B cell (primary cell): Measurements from ENCODE around the gene SINHCAF. TPM values are rescaled to one million over a fixed set of nuclear protein-coding genes. Genes with fewer than 3 reads are reported as not detected.

ENCODE experiments used
- ATAC-seq: fragments of 200-7000 bp; cut with Tn5 transposase; one replicate; pipeline ENCODE4 v1.10.0; 2021; ENCODE audit warnings: low read depth, mild to moderate bottlenecking, moderate number of reproducible peaks, moderate library complexity
- CTCF ChIA-PET: fragments of 350-600 bp; sonication (Branson Sonifier 250); formaldehyde crosslinking; loops from one replicate; lab custom pipeline; 2021; ENCODE audit warnings: antibody characterized with exemption, inconsistent platforms; lab: Charles Lee
- POLR2A ChIA-PET: fragments of 350-600 bp; sonication (Branson Sonifier 250); formaldehyde crosslinking; loops from one replicate; lab custom pipeline; 2021; ENCODE audit warnings: antibody characterized with exemption; lab: Charles Lee
- DNase-seq: peaks from one replicate; pipeline ENCODE4 v3.0.0; 2013
- H2AFZ ChIP-seq: 2 replicates; pipeline ENCODE4 v1.6.1; 2012; ENCODE audit warnings: mild to moderate bottlenecking, low read depth, low read length; ENCODE audit not compliant: insufficient read depth, poor library complexity, severe bottlenecking
- H3K27ac ChIP-seq, 2 donors: 1 replicate in 1 of 2; 2 replicates in 1 of 2; pipeline ENCODE4 v1.5.1; 2012 to 2013; ENCODE audit warnings: low read length in 2 of 2, mild to moderate bottlenecking in 2 of 2, moderate library complexity in 1 of 2
- H3K27me3 ChIP-seq, 4 experiments: fragments of 200-600 bp in 1 of 4; sonication (generic) in 1 of 4; replicated peaks in 1 of 4; 1 replicate in 2 of 4; 2 replicates in 2 of 4; pipeline versions ENCODE4 v1.6.1 to v1.7.0; 2013 to 2016; ENCODE audit warnings: low read length in 3 of 4, mild to moderate bottlenecking in 2 of 4, mixed read lengths in 1 of 4, moderate library complexity in 1 of 4; ENCODE audit not compliant: insufficient read depth in 4 of 4, control insufficient read depth in 3 of 4; ENCODE audit errors: control extremely low read depth in 1 of 4
- H3K36me3 ChIP-seq, 2 experiments: replicated peaks in 1 of 2; 1 replicate in 1 of 2; 2 replicates in 1 of 2; pipeline versions ENCODE4 v1.6.1 to v1.7.1; 2013; ENCODE audit warnings: low read length in 1 of 2; ENCODE audit not compliant: insufficient read depth in 2 of 2, control insufficient read depth in 1 of 2; ENCODE audit errors: control extremely low read depth in 1 of 2, extremely low read depth in 1 of 2
- H3K4me1 ChIP-seq, 2 donors: fragments of 200-600 bp in 1 of 2; sonication (generic) in 1 of 2; 1 replicate in 1 of 2; 2 replicates in 1 of 2; pipeline versions ENCODE4 v1.5.1 to v1.6.1; 2013 to 2017; ENCODE audit warnings: low read length in 2 of 2; ENCODE audit not compliant: control insufficient read depth in 2 of 2, insufficient read depth in 2 of 2
- H3K4me2 ChIP-seq: replicated peaks from 2 replicates; pipeline ENCODE3; 2012; ENCODE audit warnings: mild to moderate bottlenecking, low read depth, low read length; ENCODE audit not compliant: poor library complexity, severe bottlenecking
- H3K4me3 ChIP-seq, 5 experiments: fragments of 200-600 bp in 1 of 5; sonication (generic) in 1 of 5; 1 replicate in 3 of 5; 2 replicates in 2 of 5; pipeline versions ENCODE4 v1.5.1 to v1.7.0; 2011 to 2016; ENCODE audit warnings: low read length in 4 of 5, mild to moderate bottlenecking in 4 of 5, low read depth in 2 of 5, control low read depth in 1 of 5, moderate library complexity in 1 of 5; ENCODE audit not compliant: insufficient read depth in 1 of 5; ENCODE audit errors: control extremely low read depth in 1 of 5, extremely low read depth in 1 of 5
- H3K79me2 ChIP-seq: fragments of 200-600 bp; sonication (generic); one replicate; pipeline ENCODE4 v1.6.0; 2016; ENCODE audit warnings: low read length; ENCODE audit not compliant: control insufficient read depth, insufficient read depth
- H3K9ac ChIP-seq: fragments of 200-600 bp; sonication (generic); 2 replicates; pipeline ENCODE4 v1.6.1; 2017; ENCODE audit warnings: mild to moderate bottlenecking, low read length, moderate library complexity
- H3K9me3 ChIP-seq, 3 donors: one replicate each; pipeline versions ENCODE4 v1.6.1 to v1.7.1; 2013; ENCODE audit warnings: low read length in 2 of 3; ENCODE audit not compliant: control insufficient read depth in 2 of 3, insufficient read depth in 1 of 3; ENCODE audit errors: control extremely low read depth in 1 of 3
- H4K20me1 ChIP-seq: 2 replicates; pipeline ENCODE4 v1.6.0; 2012; ENCODE audit warnings: mild to moderate bottlenecking, low read length; ENCODE audit not compliant: insufficient read depth, control insufficient read depth, poor library complexity, severe bottlenecking
- H3K27ac Mint-ChIP-seq: one replicate; pipeline ENCODE4 v1.8.0; 2021; ENCODE audit warnings: mixed read lengths
- H3K27me3 Mint-ChIP-seq: one replicate; pipeline ENCODE4 v1.8.0; 2021; ENCODE audit warnings: mixed read lengths
- H3K4me1 Mint-ChIP-seq: one replicate; pipeline ENCODE4 v1.8.0; 2021; ENCODE audit warnings: mixed read lengths
- H3K4me3 Mint-ChIP-seq: one replicate; pipeline ENCODE4 v1.8.0; 2021; ENCODE audit warnings: mixed read lengths
- H3K9me3 Mint-ChIP-seq: one replicate; pipeline ENCODE4 v1.8.0; 2022; ENCODE audit warnings: mixed read lengths; ENCODE audit not compliant: insufficient read depth
- CTCF ChIP-seq: fragments of 200-600 bp; IDR thresholded peaks from one replicate; pipeline ENCODE4 v1.8.0; 2022; ENCODE audit warnings: antibody characterized with exemption, mild to moderate bottlenecking
- EZH2 ChIP-seq: IDR thresholded peaks from 2 replicates; pipeline ENCODE4 v1.6.1; 2012; ENCODE audit warnings: borderline replicate concordance, low read depth, mild to moderate bottlenecking, moderate library complexity, low read length; ENCODE audit not compliant: insufficient read depth, poor library complexity, severe bottlenecking
- WGBS: methylation state at CpG from one replicate; pipeline ENCODE4 v1.1.5; 2013; ENCODE audit warnings: missing lambda C conversion rate; ENCODE audit not compliant: insufficient coverage; 5-methylcytosine and 5-hydroxymethylcytosine counted together
- intact Hi-C: fragments of 100-400 bp; cut with micrococcal nuclease; formaldehyde crosslinking; loops from one replicate; pipeline ENCODE4 v1.10.0; 2022
- polyA plus RNA-seq: library from polyadenylated mRNA; depleted of rRNA; stranded (reverse); fragments of >200 nt; gene quantifications from 2 replicates; pipeline ENCODE4 v1.2.3, GENCODE V29; 2012
- total RNA-seq, 2 donors: library from RNA; stranded (reverse); fragments of 120-200 nt in 1 of 2; gene quantifications; 1 replicate in 1 of 2; 2 replicates in 1 of 2; pipeline versions ENCODE4 v1.2.3 to v1.2.4, GENCODE V29; 2013 to 2022

Gene SINHCAF
- total and polyA plus RNA-seq, 2 donors (not counting 1 experiment from before 2014, with no cell fraction given): 43.5 to 129 TPM

- H3K27ac ChIP-seq: no peak overlapping the region
- ATAC-seq (no peak), DNase-seq (no peak)
- H3K4me3 ChIP-seq: no peak overlapping the region
- H3K36me3 ChIP-seq: no peaks in the 10 kb centered on the region
- no peaks in the 10 kb centered on the region for H3K27me3 Mint-ChIP-seq
- H3K4me2 ChIP-seq: no peak overlapping the region
- no peaks in the 10 kb centered on the region for H3K27me3 ChIP-seq
- H3K4me1 Mint-ChIP-seq: no peaks in the 10 kb centered on the region
- H2AFZ ChIP-seq: no peak overlapping the region
- 95% methylated on average over 10 of the region's 11 CpGs for WGBS
- H3K4me3 Mint-ChIP-seq: no peak overlapping the region
- CTCF ChIA-PET: no interaction called here
- no peaks in the 10 kb centered on the region for H3K9me3 Mint-ChIP-seq
- TF ChIP-seq EZH2: no peak
- TF ChIP-seq CTCF: no peak
- H3K79me2 ChIP-seq: no peaks in the 10 kb centered on the region
- intact Hi-C loops: no loop called here
- POLR2A ChIA-PET: no interaction called here
- H4K20me1 ChIP-seq: no peaks in the 10 kb centered on the region
- H3K9me3 ChIP-seq: no peaks in the 10 kb centered on the region
- no peak overlapping the region for H3K9ac ChIP-seq
- H3K27ac Mint-ChIP-seq: no peak overlapping the region
- H3K4me1 ChIP-seq: no peaks in the 10 kb centered on the region
These were observed 60.2 kb downstream of the SINHCAF start for GRCh38 chr12:31265722-31266121.

GRCh38 chr12:31263661-31264060 is 62.3 kb downstream of the SINHCAF start:
- intact Hi-C loops: no loop called here
- TF ChIP-seq EZH2: no peak
- TF ChIP-seq CTCF: no peak
- Mint-ChIP-seq H3K4me1 (no peaks in the 10 kb centered on the region), H3K27me3 (no peaks in the 10 kb centered on the region), H3K27ac (no peak overlapping the region), H3K4me3 (no peak overlapping the region), H3K9me3 (no peaks in the 10 kb centered on the region)
- no peaks in the 10 kb centered on the region for H4K20me1 ChIP-seq
- DNase-seq (no peak), ATAC-seq (no peak)
- CTCF ChIA-PET: interaction anchor here (1.8 kb wide), 1 partner anchor 8 kb away, joined by 6 read pairs; no protein-coding TSS in a partner anchor
- H3K4me2 ChIP-seq: no peak overlapping the region
- no peak overlapping the region for H3K9ac ChIP-seq
- H3K4me1 ChIP-seq: no peaks in the 10 kb centered on the region
- H3K27ac ChIP-seq: no peak overlapping the region
- 75% methylated on average over 1 of the region's 3 CpGs for WGBS
- H2AFZ ChIP-seq: no peak overlapping the region
- POLR2A ChIA-PET: no interaction called here
- no peak overlapping the region for H3K4me3 ChIP-seq
- H3K79me2 ChIP-seq: no peaks in the 10 kb centered on the region
- H3K36me3 ChIP-seq: no peaks in the 10 kb centered on the region
- H3K27me3 ChIP-seq: no peaks in the 10 kb centered on the region
- H3K9me3 ChIP-seq: no peaks in the 10 kb centered on the region
